22Rv1 (cell line): ENCODE results near the gene FAM149B1.

ENCODE experiments used
- H3K27ac ChIP-seq: fragments of 450-650 bp; 2 replicates; pipeline ENCODE4 v1.5.1; 2017
- CTCF ChIP-seq: fragments of 450-650 bp; IDR thresholded peaks from 2 replicates; pipeline ENCODE4 v1.5.1; 2017; ENCODE audit warnings: mild to moderate bottlenecking
- ZFX ChIP-seq: fragments of 450-650 bp; IDR thresholded peaks from 2 replicates; pipeline ENCODE4 v1.6.1; 2017; ENCODE audit warnings: antibody characterized with exemption, borderline replicate concordance

The FAM149B1 gene

GRCh38 chr10:73261362-73261995 lies 93.6 kb downstream of the FAM149B1 start:
- H3K27ac ChIP-seq = no peak overlapping the region
- TF ChIP-seq ZFX (no peak), CTCF (no peak)

GRCh38 chr10:73262105-73262730 lies 94.3 kb downstream of the FAM149B1 start:
- TF ChIP-seq ZFX (no peak), CTCF (no peak)
- H3K27ac ChIP-seq = no peak overlapping the region

- no peak overlapping the region for H3K27ac ChIP-seq
Observed at GRCh38 chr10:73262880-73263555, 95.1 kb downstream of the FAM149B1 start.

DNA sequence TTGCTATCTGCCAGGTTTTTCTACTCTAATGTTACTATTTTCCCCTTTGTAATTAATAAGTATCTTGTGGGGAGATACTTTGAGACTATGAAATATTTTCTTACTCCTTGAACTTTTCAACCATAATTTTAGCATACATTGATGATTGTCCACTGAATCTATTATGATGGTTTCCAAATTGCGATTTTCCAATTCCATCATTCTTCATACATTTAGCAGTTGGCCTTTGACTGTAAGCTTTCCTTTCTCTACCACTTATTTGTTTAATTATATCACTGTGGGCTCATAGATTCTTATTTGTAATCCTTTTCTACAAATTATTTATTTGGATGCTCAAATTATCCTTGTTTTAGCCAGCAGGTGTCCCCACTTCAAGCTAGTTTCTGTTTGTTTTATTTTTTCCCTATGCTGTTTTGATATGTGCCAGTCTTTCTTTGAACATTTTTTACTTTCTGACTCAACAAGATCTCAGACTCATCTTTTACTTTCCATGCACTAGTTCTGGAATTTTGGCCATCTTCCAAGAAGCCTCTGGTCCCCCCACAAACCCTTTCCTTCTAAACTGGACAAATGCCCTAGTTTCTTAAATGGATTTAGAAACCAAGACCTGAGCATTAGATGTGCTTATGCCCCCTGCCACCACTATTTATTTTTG lies 95.9 kb downstream of the FAM149B1 start:
- TF ChIP-seq ZFX (no peak), CTCF (peak; percentile 77)
- H3K27ac ChIP-seq = no peak overlapping the region

More at GRCh38 chr10:73262880-73263555, 95.1 kb downstream of the FAM149B1 start:
- no peak for TF ChIP-seq ZFX

- no peak overlapping the region for H3K27ac ChIP-seq
- TF ChIP-seq ZFX (no peak), CTCF (no peak)
Observed at GRCh38 chr10:73264423-73264822, 96.5 kb downstream of the FAM149B1 start.

DNA sequence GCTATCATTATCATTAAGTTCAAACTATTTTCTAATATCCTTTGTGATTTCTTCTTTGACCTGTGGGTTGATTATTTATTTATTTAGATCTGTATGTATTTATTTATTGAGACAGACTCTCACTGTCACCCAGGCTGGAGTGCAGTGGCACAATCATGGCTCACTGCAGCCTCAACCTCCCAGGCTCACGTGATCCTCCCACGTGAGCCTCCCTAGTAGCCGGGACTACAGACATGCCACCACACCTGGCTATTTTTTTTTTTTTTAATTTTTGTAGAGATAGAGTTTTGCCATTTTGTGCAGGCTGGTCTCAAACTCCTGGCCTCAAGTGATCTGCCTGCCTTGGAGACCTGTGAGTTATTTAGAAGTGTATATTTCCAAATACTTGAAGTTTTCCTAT lies 113.2 kb downstream of the FAM149B1 start:
- no peak overlapping the region for H3K27ac ChIP-seq
- TF ChIP-seq CTCF (no peak), ZFX (no peak)

DNA sequence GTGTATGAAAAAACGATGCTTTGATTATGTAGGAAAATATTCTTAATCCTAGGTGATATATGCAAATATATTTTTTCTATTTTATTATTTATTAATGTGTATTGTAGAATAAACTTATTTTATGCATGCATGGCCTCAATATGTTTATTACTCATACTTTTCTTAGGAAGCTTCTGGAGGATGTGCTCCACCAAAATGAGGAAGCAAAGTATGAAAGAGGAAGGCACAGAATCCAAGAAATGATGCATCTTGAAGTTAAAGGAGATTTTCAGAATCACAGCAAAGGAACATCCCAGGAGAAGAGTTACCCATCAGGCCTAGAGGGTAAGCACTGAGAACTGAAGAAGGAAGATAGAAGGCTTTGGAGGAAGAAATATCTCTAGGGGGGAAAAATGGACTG lies 119.5 kb downstream of the FAM149B1 start:
- no peak overlapping the region for H3K27ac ChIP-seq
- TF ChIP-seq ZFX (no peak), CTCF (no peak)
